Right lobe of liver (tissue), 6 donors: ENCODE results near the gene HNRNPA3. TPM values are rescaled to one million over a fixed set of nuclear protein-coding genes. Genes with fewer than 3 reads are reported as not detected.
A peak's percentile ranks its signal among the peaks of the same experiment; 100 is the strongest.

Source experiments
- ATAC-seq, 4 donors: fragments of 200-7000 bp; cut with Tn5 transposase; one replicate each; pipeline ENCODE4 v1.9.1; 2020; ENCODE audit warnings: mild to moderate bottlenecking in 4 of 4, moderate library complexity in 4 of 4
- DNase-seq, 3 donors: peaks; one replicate each; pipeline ENCODE4 v3.0.0-alpha.2; 2020
- H3K27ac ChIP-seq, 3 donors: fragments of 200-600 bp; one replicate each; pipeline ENCODE4 v1.8.0; 2022
- H3K27me3 ChIP-seq, 2 donors: fragments of 200-600 bp; one replicate each; pipeline ENCODE4 v1.8.0; 2022
- H3K36me3 ChIP-seq, 4 donors: fragments of 200-600 bp; sonication (generic) in 1 of 4; one replicate each; pipeline versions ENCODE4 v1.5.1 to v1.8.0; 2017 to 2022; ENCODE audit warnings: control low read depth in 1 of 4
- H3K4me1 ChIP-seq, 4 donors: fragments of 200-600 bp; sonication (generic) in 1 of 4; one replicate each; pipeline versions ENCODE4 v1.5.1 to v1.8.0; 2017 to 2022; ENCODE audit warnings: control low read depth in 1 of 4
- H3K4me3 ChIP-seq, 3 donors: fragments of 200-600 bp; one replicate each; pipeline ENCODE4 v1.8.0; 2022
- H3K9me3 ChIP-seq, 4 donors: fragments of 200-600 bp; sonication (generic) in 1 of 4; one replicate each; pipeline versions ENCODE4 v1.5.1 to v1.8.0; 2017 to 2022; ENCODE audit warnings: control low read depth in 1 of 4
- CTCF ChIP-seq, 4 donors: fragments of 200-600 bp in 3 of 4; fragments of 450-650 bp in 1 of 4; IDR thresholded peaks; one replicate each; pipeline versions ENCODE4 v1.5.1 to v1.8.0; 2016 to 2022; ENCODE audit warnings: antibody characterized with exemption in 4 of 4, mild to moderate bottlenecking in 2 of 4
- POLR2A ChIP-seq: fragments of 450-650 bp; IDR thresholded peaks from one replicate; pipeline ENCODE4 v1.6.1; 2017; ENCODE audit warnings: antibody characterized with exemption, mild to moderate bottlenecking
- WGBS: methylation state at CpG from one replicate; pipeline ENCODE4 v1.1.6; 2018; ENCODE audit warnings: low coverage, low lambda C conversion rate; ENCODE audit not compliant: insufficient coverage; ENCODE audit errors: missing lambda C conversion rate; 5-methylcytosine and 5-hydroxymethylcytosine counted together
- intact Hi-C, 2 donors: fragments of 100-400 bp; cut with DNase I; formaldehyde crosslinking; loops; one replicate each; pipeline versions ENCODE4 v1.11.2 to v1.14.1; 2022
- total RNA-seq, 6 experiments: library from RNA; depleted of rRNA in 2 of 6; stranded (reverse); fragments of >200 nt in 2 of 6; fragmentation: NEBNext Ultra II Directional in 3 of 6; extraction: Animal tissue kit (Norgen Biotek cat#: 25700) in 3 of 6; gene quantifications; one replicate each; pipeline versions ENCODE4 v1.1.0 to v1.2.4, GENCODE V29; 2016 to 2023
- donor health status: DM: no; HTN: yes; CAD: no.
- donor health status: DM: no; HTN: no; CAD: no.
- donor health status: DM: no; HTN: no; CAD: no.
- donor health status: DM: no; HTN: yes; CAD: no.
- donor health status: DM: no; HTN: yes; CAD: no.

HNRNPA3 gene
- total RNA-seq, 6 experiments from 2014 or later = 22.4 to 70.4 (median 54.8) TPM

GRCh38 chr2:177231270-177231669, 18.7 kb downstream of the HNRNPA3 start:
- TF ChIP-seq CTCF (IDR thresholded peaks at IDR 0.05) = no peak
- no peak for TF ChIP-seq POLR2A
- Histone ChIP-seq H3K4me1 (peaks cover 0 to 27% (median 3%) of the 10 kb centered on the region in 4 donors), H3K27me3 (no peaks in the 10 kb centered on the region), H3K36me3 (peaks cover 0 to 57% (median 26%) of the 10 kb centered on the region in 4 donors), H3K27ac (peak overlapping the region in 1 of 3 donors; percentile 9), H3K4me3 (no peak overlapping the region), H3K9me3 (no peaks in the 10 kb centered on the region)
- intact Hi-C loops = no loop called here
- DNase-seq (no peak), ATAC-seq (peak in 2 of 4 donors; percentile 8 to 43)
- 100% methylated on average over 1 of the region's 3 CpGs for WGBS

DNA sequence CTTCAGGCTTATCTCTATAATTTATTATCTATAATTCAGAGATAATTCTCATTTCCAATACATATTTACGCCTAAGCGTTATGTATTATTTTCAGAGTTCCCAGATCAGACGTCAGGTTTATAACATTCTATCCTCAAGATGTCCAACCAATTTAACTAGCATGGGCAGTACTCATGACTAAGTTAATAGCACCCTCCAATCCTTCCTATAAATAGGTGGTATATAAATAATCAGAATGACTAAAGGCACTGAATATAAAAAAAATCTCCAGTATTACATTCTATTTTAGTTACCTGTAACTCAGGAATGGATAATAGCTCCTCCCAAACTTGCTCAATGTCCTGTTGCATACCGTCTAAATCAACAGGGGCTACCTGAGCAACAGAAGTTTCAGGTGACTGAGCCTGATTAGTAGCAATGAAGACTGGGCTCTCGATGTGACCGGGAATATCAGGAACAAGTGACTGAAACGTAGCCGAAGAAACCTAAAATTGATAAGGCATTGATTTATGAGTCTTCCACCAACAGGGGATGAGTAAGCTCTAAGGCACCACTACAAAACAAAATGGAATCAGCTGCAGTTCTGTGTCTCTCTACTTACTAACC, 19.6 kb downstream of the HNRNPA3 start:
- H3K4me1 ChIP-seq = peaks cover 0 to 33% (median 3%) of the 10 kb centered on the region in 4 donors
- intact Hi-C loops = no loop called here

DNA sequence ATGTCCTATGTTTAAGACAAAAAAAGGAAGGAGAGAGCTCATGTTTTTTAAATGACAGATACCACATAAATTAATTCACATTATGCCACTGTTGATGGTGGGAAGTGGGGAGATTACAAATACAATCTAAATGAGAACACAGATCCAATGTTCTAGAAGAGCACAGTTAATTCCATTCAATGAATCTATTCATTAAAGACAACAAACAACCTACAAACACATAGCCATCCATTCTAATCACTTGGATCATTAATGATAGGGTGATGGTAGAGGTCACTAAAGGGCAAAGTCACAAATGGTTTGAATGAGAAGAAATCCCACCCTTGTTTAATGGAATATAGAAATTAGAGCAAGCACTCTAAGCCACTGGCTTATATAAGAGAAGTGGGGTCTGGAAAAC, 21.7 kb downstream of the HNRNPA3 start:
- ATAC-seq = no peak
- no peak for TF ChIP-seq CTCF (IDR thresholded peaks at IDR 0.05)
- no peak for TF ChIP-seq POLR2A
- peaks cover 0 to 49% (median 4%) of the 10 kb centered on the region in 4 donors for H3K4me1 ChIP-seq
- H3K27me3 ChIP-seq = no peaks in the 10 kb centered on the region
- H3K9me3 ChIP-seq = no peaks in the 10 kb centered on the region
- H3K4me3 ChIP-seq = no peak overlapping the region
- no peak for DNase-seq
- intact Hi-C loops = no loop called here
- H3K36me3 ChIP-seq = peaks cover 0 to 54% (median 26%) of the 10 kb centered on the region in 4 donors
- no peak overlapping the region for H3K27ac ChIP-seq

More for the DNA sequence above, 19.6 kb downstream of the HNRNPA3 start:
- 70% methylated on average over 7 of the region's 8 CpGs for WGBS
- no peak overlapping the region for H3K4me3 ChIP-seq
- no peak overlapping the region for H3K27ac ChIP-seq
- peaks cover 0 to 57% (median 26%) of the 10 kb centered on the region in 4 donors for H3K36me3 ChIP-seq
- ATAC-seq (peak in 1 of 4 donors; percentile 13), DNase-seq (no peak)
- no peaks in the 10 kb centered on the region for H3K27me3 ChIP-seq
- TF ChIP-seq CTCF (IDR thresholded peaks at IDR 0.05) = no peak
- no peaks in the 10 kb centered on the region for H3K9me3 ChIP-seq

- H3K4me1 ChIP-seq = peaks cover 0 to 64% (median 11%) of the 10 kb centered on the region in 4 donors
- ATAC-seq = no peak
Observed at GRCh38 chr2:177235855-177236437, 23.4 kb downstream of the HNRNPA3 start.

More at GRCh38 chr2:177235855-177236437, 23.4 kb downstream of the HNRNPA3 start:
- Histone ChIP-seq H3K27me3 (no peaks in the 10 kb centered on the region), H3K36me3 (peaks cover 0 to 37% (median 23%) of the 10 kb centered on the region in 4 donors), H3K4me3 (no peak overlapping the region), H3K27ac (no peak overlapping the region), H3K9me3 (no peaks in the 10 kb centered on the region)
- DNase-seq = no peak
- no peak for TF ChIP-seq POLR2A
- TF ChIP-seq CTCF (IDR thresholded peaks at IDR 0.05) = no peak
- WGBS = 98% methylated on average over 5 of the region's 6 CpGs
- intact Hi-C loops = no loop called here
